Measurements from ENCODE around the gene STON2.

STON2 gene

GRCh38 chr14:81319314-81319713 is 80.8 kb downstream of the STON2 start:
- Histone ChIP-seq H3K9me3 (ENCODE audit: insufficient read depth, low read length) (no peaks in the 10 kb centered on the region), H3K4me2 (ENCODE audit: low read depth, low read length, poor library complexity, severe bottlenecking) (no peak overlapping the region), H3K79me2 (ENCODE audit: insufficient read depth, low read length) (no peaks in the 10 kb centered on the region), H3F3A (ENCODE audit: insufficient read depth) (no peaks in the 10 kb centered on the region), H3K36me3 (ENCODE audit: low read length) (no peaks in the 10 kb centered on the region), H3K9ac (ENCODE audit: low read length) (no peak overlapping the region), H3K9me2 (replicated peaks; ENCODE audit: insufficient read depth, low read length) (no peaks in the 10 kb centered on the region), H4K20me1 (ENCODE audit: low read depth, low read length) (no peaks in the 10 kb centered on the region), H3K4me3 (ENCODE audit: insufficient read depth, low read length, poor library complexity, severe bottlenecking) (no peak overlapping the region), H3K27me3 (ENCODE audit: low read length) (no peaks in the 10 kb centered on the region), H2AFZ (ENCODE audit: low read depth, low read length, severe bottlenecking) (no peak overlapping the region), H3K27ac (ENCODE audit: low read depth, low read length) (no peak overlapping the region)
- no peak for TF ChIP-seq CTCF (IDR thresholded peaks at IDR 0.05; ENCODE audit: insufficient read depth, low read length, poor library complexity, severe bottlenecking)
- no peak for TF ChIP-seq EZH2phosphoT487 (conservative IDR thresholded peaks at IDR 0.05; ENCODE audit: low read length)

GRCh38 chr14:81315341-81315740 is 84.8 kb downstream of the STON2 start:
- H3K27ac ChIP-seq (ENCODE audit: low read depth, low read length), result no peak overlapping the region
- H3K79me2 ChIP-seq (ENCODE audit: insufficient read depth, low read length), result no peaks in the 10 kb centered on the region
- H3K9me2 ChIP-seq (replicated peaks; ENCODE audit: insufficient read depth, low read length), result no peaks in the 10 kb centered on the region
- no peaks in the 10 kb centered on the region for H3K36me3 ChIP-seq (ENCODE audit: low read length)
- H3F3A ChIP-seq (ENCODE audit: insufficient read depth), result no peaks in the 10 kb centered on the region
- no peak overlapping the region for H2AFZ ChIP-seq (ENCODE audit: low read depth, low read length, severe bottlenecking)
- H3K9me3 ChIP-seq (ENCODE audit: insufficient read depth, low read length), result no peaks in the 10 kb centered on the region
- H3K4me3 ChIP-seq (ENCODE audit: insufficient read depth, low read length, poor library complexity, severe bottlenecking), result no peak overlapping the region
- TF ChIP-seq CTCF (IDR thresholded peaks at IDR 0.05; ENCODE audit: insufficient read depth, low read length, poor library complexity, severe bottlenecking) (no peak), EZH2phosphoT487 (conservative IDR thresholded peaks at IDR 0.05; ENCODE audit: low read length) (no peak)
- H3K4me2 ChIP-seq (ENCODE audit: low read depth, low read length, poor library complexity, severe bottlenecking), result no peak overlapping the region
- no peaks in the 10 kb centered on the region for H3K27me3 ChIP-seq (ENCODE audit: low read length)
- H3K9ac ChIP-seq (ENCODE audit: low read length), result no peak overlapping the region
- H4K20me1 ChIP-seq (ENCODE audit: low read depth, low read length), result no peaks in the 10 kb centered on the region

- H3K9me3 ChIP-seq (ENCODE audit: insufficient read depth, low read length), result no peaks in the 10 kb centered on the region
- H3K9me2 ChIP-seq (replicated peaks; ENCODE audit: insufficient read depth, low read length), result no peaks in the 10 kb centered on the region
- no peak overlapping the region for H2AFZ ChIP-seq (ENCODE audit: low read depth, low read length, severe bottlenecking)
- no peak overlapping the region for H3K27ac ChIP-seq (ENCODE audit: low read depth, low read length)
- no peaks in the 10 kb centered on the region for H3K79me2 ChIP-seq (ENCODE audit: insufficient read depth, low read length)
- H3K9ac ChIP-seq (ENCODE audit: low read length), result no peak overlapping the region
- H4K20me1 ChIP-seq (ENCODE audit: low read depth, low read length), result no peaks in the 10 kb centered on the region
- TF ChIP-seq CTCF (IDR thresholded peaks at IDR 0.05; ENCODE audit: insufficient read depth, low read length, poor library complexity, severe bottlenecking), result no peak
- H3K36me3 ChIP-seq (ENCODE audit: low read length), result no peaks in the 10 kb centered on the region
- H3K27me3 ChIP-seq (ENCODE audit: low read length), result no peaks in the 10 kb centered on the region
- H3F3A ChIP-seq (ENCODE audit: insufficient read depth), result no peaks in the 10 kb centered on the region
- H3K4me2 ChIP-seq (ENCODE audit: low read depth, low read length, poor library complexity, severe bottlenecking), result no peak overlapping the region
- no peak overlapping the region for H3K4me3 ChIP-seq (ENCODE audit: insufficient read depth, low read length, poor library complexity, severe bottlenecking)
Observed at GRCh38 chr14:81314443-81315175, 85.5 kb downstream of the STON2 start.
